Fibroblast of mammary gland (primary cell): ENCODE data around the gene CCR2.

Source experiments
- DNase-seq: peaks from one replicate; pipeline ENCODE4 v3.0.0-alpha.2; 2010; ENCODE audit warnings: low read depth
- H3K4me3 ChIP-seq: 2 replicates; pipeline ENCODE4 v1.5.1; 2011; ENCODE audit warnings: low read depth, mild to moderate bottlenecking, low read length, moderate library complexity; ENCODE audit not compliant: control insufficient read depth
- TF ChIP-seq, protein P1 (sequence below): conservative IDR thresholded peaks from 2 replicates; pipeline ENCODE4 v1.5.1; 2011; ENCODE audit warnings: low read depth, low read length, inconsistent platforms; ENCODE audit not compliant: control insufficient read depth, insufficient read depth

CCR2 gene

GRCh38 chr3:46368569-46368968 is 14.7 kb downstream of the CCR2 start:
- DNase-seq, result peak; percentile 5
- TF ChIP-seq, protein P1, sequence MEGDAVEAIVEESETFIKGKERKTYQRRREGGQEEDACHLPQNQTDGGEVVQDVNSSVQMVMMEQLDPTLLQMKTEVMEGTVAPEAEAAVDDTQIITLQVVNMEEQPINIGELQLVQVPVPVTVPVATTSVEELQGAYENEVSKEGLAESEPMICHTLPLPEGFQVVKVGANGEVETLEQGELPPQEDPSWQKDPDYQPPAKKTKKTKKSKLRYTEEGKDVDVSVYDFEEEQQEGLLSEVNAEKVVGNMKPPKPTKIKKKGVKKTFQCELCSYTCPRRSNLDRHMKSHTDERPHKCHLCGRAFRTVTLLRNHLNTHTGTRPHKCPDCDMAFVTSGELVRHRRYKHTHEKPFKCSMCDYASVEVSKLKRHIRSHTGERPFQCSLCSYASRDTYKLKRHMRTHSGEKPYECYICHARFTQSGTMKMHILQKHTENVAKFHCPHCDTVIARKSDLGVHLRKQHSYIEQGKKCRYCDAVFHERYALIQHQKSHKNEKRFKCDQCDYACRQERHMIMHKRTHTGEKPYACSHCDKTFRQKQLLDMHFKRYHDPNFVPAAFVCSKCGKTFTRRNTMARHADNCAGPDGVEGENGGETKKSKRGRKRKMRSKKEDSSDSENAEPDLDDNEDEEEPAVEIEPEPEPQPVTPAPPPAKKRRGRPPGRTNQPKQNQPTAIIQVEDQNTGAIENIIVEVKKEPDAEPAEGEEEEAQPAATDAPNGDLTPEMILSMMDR, result peak; percentile 1
- H3K4me3 ChIP-seq, result no peak overlapping the region

- DNase-seq, result no peak
- TF ChIP-seq, protein P1, result no peak
- no peak overlapping the region for H3K4me3 ChIP-seq
Measured at GRCh38 chr3:46369151-46369550, 15.2 kb downstream of the CCR2 start.

DNA sequence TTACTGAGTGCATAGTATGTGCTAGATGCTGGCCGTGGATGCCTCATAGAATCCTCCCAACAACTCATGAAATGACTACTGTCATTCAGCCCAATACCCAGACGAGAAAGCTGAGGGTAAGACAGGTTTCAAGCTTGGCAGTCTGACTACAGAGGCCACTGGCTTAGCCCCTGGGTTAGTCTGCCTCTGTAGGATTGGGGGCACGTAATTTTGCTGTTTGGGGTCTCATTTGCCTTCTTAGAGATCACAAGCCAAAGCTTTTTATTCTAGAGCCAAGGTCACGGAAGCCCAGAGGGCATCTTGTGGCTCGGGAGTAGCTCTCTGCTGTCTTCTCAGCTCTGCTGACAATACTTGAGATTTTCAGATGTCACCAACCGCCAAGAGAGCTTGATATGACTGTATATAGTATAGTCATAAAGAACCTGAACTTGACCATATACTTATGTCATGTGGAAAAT is 15.8 kb downstream of the CCR2 start:
- no peak for DNase-seq
- TF ChIP-seq, protein P1, result no peak
- H3K4me3 ChIP-seq, result no peak overlapping the region

GRCh38 chr3:46370839-46371518 is 17.1 kb downstream of the CCR2 start, which contains the start of gene CCR5:
Gene CCR5, plus strand, starts transcription at chr3:46370946. Its CDS starts 1,957 bp downstream, at chr3:46372903.
- no peak within 1 kb of the TSS for H3K4me3 ChIP-seq
- DNase-seq, result no peak
- TF ChIP-seq, protein P1, result no peak

DNA sequence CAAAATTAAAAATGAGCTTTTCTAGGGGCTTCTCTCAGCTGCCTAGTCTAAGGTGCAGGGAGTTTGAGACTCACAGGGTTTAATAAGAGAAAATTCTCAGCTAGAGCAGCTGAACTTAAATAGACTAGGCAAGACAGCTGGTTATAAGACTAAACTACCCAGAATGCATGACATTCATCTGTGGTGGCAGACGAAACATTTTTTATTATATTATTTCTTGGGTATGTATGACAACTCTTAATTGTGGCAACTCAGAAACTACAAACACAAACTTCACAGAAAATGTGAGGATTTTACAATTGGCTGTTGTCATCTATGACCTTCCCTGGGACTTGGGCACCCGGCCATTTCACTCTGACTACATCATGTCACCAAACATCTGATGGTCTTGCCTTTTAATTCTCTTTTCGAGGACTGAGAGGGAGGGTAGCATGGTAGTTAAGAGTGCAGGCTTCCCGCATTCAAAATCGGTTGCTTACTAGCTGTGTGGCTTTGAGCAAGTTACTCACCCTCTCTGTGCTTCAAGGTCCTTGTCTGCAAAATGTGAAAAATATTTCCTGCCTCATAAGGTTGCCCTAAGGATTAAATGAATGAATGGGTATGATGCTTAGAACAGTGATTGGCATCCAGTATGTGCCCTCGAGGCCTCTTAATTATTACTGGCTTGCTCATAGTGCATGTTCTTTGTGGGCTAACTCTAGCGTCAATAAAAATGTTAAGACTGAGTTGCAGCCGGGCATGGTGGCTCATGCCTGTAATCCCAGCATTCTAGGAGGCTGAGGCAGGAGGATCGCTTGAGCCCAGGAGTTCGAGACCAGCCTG is 17.8 kb downstream of the CCR2 start:
- DNase-seq, result no peak
- TF ChIP-seq, protein P1, result no peak
- H3K4me3 ChIP-seq, result no peak overlapping the region

DNA sequence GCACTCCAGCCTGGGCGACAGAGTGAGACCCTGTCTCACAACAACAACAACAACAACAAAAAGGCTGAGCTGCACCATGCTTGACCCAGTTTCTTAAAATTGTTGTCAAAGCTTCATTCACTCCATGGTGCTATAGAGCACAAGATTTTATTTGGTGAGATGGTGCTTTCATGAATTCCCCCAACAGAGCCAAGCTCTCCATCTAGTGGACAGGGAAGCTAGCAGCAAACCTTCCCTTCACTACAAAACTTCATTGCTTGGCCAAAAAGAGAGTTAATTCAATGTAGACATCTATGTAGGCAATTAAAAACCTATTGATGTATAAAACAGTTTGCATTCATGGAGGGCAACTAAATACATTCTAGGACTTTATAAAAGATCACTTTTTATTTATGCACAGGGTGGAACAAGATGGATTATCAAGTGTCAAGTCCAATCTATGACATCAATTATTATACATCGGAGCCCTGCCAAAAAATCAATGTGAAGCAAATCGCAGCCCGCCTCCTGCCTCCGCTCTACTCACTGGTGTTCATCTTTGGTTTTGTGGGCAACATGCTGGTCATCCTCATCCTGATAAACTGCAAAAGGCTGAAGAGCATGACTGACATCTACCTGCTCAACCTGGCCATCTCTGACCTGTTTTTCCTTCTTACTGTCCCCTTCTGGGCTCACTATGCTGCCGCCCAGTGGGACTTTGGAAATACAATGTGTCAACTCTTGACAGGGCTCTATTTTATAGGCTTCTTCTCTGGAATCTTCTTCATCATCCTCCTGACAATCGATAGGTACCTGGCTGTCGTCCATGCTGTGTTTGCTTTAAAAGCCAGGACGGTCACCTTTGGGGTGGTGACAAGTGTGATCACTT is 18.8 kb downstream of the CCR2 start:
- TF ChIP-seq, protein P1, result peak; percentile 67
- no peak overlapping the region for H3K4me3 ChIP-seq
- DNase-seq, result peak; percentile 37
